Prostate gland (tissue), 2 donors: ENCODE results near the gene NEUROG2.
"Not testable (repeated sequence)": the region's sequence is repeated elsewhere in the genome, so short reads cannot be mapped to it uniquely, and the experiment has no call there.

Experiments
- CTCF ChIP-seq, 4 experiments: fragments of 200-600 bp in 2 of 4; fragments of 450-650 bp in 2 of 4; sonication (generic) in 2 of 4; IDR thresholded peaks; 1 replicate in 3 of 4; 2 replicates in 1 of 4; pipeline ENCODE4 v1.5.1; 2016 to 2019; ENCODE audit warnings: antibody characterized with exemption in 4 of 4, mild to moderate bottlenecking in 2 of 4, moderate library complexity in 2 of 4
- POLR2A ChIP-seq: fragments of 450-650 bp; IDR thresholded peaks from one replicate; pipeline ENCODE4 v1.6.1; 2016; ENCODE audit warnings: antibody characterized with exemption, mild to moderate bottlenecking

- not testable (repeated sequence) for TF ChIP-seq CTCF (IDR thresholded peaks at IDR 0.05); POLR2A
Measured at GRCh38 chr4:112522431-112522830, 6.5 kb upstream of the NEUROG2 start.
